K562 (cell line): ENCODE results near the gene ATXN7L1. TPM values are rescaled to one million over a fixed set of nuclear protein-coding genes. Genes with fewer than 3 reads are reported as not detected.

ENCODE experiments used
- ATAC-seq: fragments of 200-7000 bp; cut with Tn5 transposase; 3 replicates; pipeline ENCODE4 v1.9.1; 2020; ENCODE audit warnings: moderate library complexity
- BruUV-seq: library from RNA; stranded (reverse); fragments of 400-500 nt; replicated peaks from 2 replicates; lab custom pipeline; 2021; lab: Mats Ljungman, UMichigan
- CTCF ChIA-PET: fragments of 300-600 bp; formaldehyde crosslinking; extraction: SDS; loops from one replicate; lab custom pipeline; 2021; ENCODE audit warnings: low intra/inter-chr PET ratio; lab: Yijun Ruan, JAX
- POLR2A ChIA-PET: fragments of 300-600, 350-650 bp; sonication (Branson Sonifier 250); formaldehyde crosslinking; extraction: SDS; loops from one replicate; lab custom pipeline; 2021; ENCODE audit warnings: antibody characterized with exemption, inconsistent platforms; lab: Yijun Ruan, JAX
- DNase-seq, 4 experiments: peaks; one replicate each; pipeline versions ENCODE4 v3.0.0 to v3.0.0-alpha.2; 2011 to 2018; ENCODE audit warnings: low spot score in 3 of 4, mixed read lengths in 3 of 4; ENCODE audit errors: extremely low read depth in 1 of 4
- FAIRE-seq: peaks from 2 replicates; lab custom pipeline; 2011; peaks lifted over from hg19 to GRCh38; lab: Jason Lieb, UNC
- H2AFZ ChIP-seq: 2 replicates; pipeline ENCODE4 v1.6.0; 2011; ENCODE audit warnings: low read depth, low read length, control low read depth, inconsistent platforms
- H3K27ac ChIP-seq: fragments of 200-600 bp; 3 replicates; pipeline ENCODE4 v1.8.0; 2011; ENCODE audit warnings: low read depth, mild to moderate bottlenecking, control low read depth, inconsistent platforms, low read length, moderate library complexity, mixed read lengths; ENCODE audit errors: extremely low read depth
- H3K27me3 ChIP-seq, 2 experiments: fragments of 300-600 bp in 1 of 2; 2 replicates in 1 of 2; 3 replicates in 1 of 2; pipeline versions ENCODE4 v1.6.0 to v1.8.0; 2011; ENCODE audit warnings: inconsistent platforms in 2 of 2, low read length in 2 of 2, mild to moderate bottlenecking in 1 of 2, mixed read lengths in 1 of 2, moderate library complexity in 1 of 2; ENCODE audit not compliant: control insufficient read depth in 2 of 2, insufficient read depth in 2 of 2
- H3K36me3 ChIP-seq: fragments of 300-600 bp; 3 replicates; pipeline ENCODE4 v1.8.0; 2011; ENCODE audit warnings: mild to moderate bottlenecking, low read length, inconsistent platforms; ENCODE audit not compliant: control insufficient read depth, insufficient read depth
- H3K4me1 ChIP-seq, 2 experiments: fragments of 200-600 bp in 1 of 2; replicated peaks in 1 of 2; 2 replicates in 1 of 2; 3 replicates in 1 of 2; pipeline versions ENCODE4 v1.5.1 to v1.8.0; 2011; ENCODE audit warnings: inconsistent platforms in 2 of 2, low read length in 2 of 2, mild to moderate bottlenecking in 1 of 2, mixed read lengths in 1 of 2, moderate library complexity in 1 of 2; ENCODE audit not compliant: control insufficient read depth in 2 of 2, insufficient read depth in 2 of 2
- H3K4me2 ChIP-seq: 2 replicates; pipeline ENCODE4 v1.6.1; 2011; ENCODE audit warnings: low read length, control low read depth, inconsistent platforms, mixed read lengths; ENCODE audit not compliant: insufficient read depth
- H3K4me3 ChIP-seq: fragments of 200-600 bp; sonication (generic), shearing (Covaris generic); 2 replicates; pipeline ENCODE4 v1.5.1; 2016; ENCODE audit warnings: control low read depth, inconsistent platforms
- H3K79me2 ChIP-seq: fragments of 200-600 bp; 3 replicates; pipeline ENCODE4 v1.8.0; 2011; ENCODE audit warnings: low read length, inconsistent platforms; ENCODE audit not compliant: control insufficient read depth, insufficient read depth
- H3K9ac ChIP-seq, 2 experiments: 2 replicates each; pipeline versions ENCODE4 v1.6.0 to v1.6.1; 2011; ENCODE audit warnings: low read depth in 2 of 2, low read length in 2 of 2, control low read depth in 1 of 2, inconsistent platforms in 1 of 2, mild to moderate bottlenecking in 1 of 2, mixed read lengths in 1 of 2; ENCODE audit not compliant: insufficient read depth in 1 of 2
- H3K9me1 ChIP-seq: one replicate; pipeline ENCODE4 v1.6.0; 2011; ENCODE audit warnings: inconsistent platforms, mild to moderate bottlenecking, low read length, moderate library complexity; ENCODE audit not compliant: control insufficient read depth, insufficient read depth
- H3K9me3 ChIP-seq: replicated peaks from 2 replicates; pipeline ENCODE4 v1.5.1; 2011; ENCODE audit warnings: low read depth, low read length, inconsistent platforms; ENCODE audit not compliant: control insufficient read depth, insufficient read depth
- H4K20me1 ChIP-seq: replicated peaks from 2 replicates; pipeline ENCODE4 v1.6.1; 2011; ENCODE audit warnings: low read length, inconsistent platforms, mixed read lengths; ENCODE audit not compliant: control insufficient read depth, insufficient read depth
- ADNP ChIP-seq: fragments of 200-800 bp; sonication (Bioruptor generic); IDR thresholded peaks from 2 replicates; pipeline ENCODE4 v1.6.1; 2016; ENCODE audit warnings: missing genetic modification characterization, missing compliant biosample characterization
- BCOR ChIP-seq: fragments of 450-650 bp; IDR thresholded peaks from 2 replicates; pipeline ENCODE4 v1.6.1; 2016
- CHD4 ChIP-seq: fragments of 200-600 bp; sonication (generic); IDR thresholded peaks from 3 replicates; pipeline ENCODE4 v1.6.1; 2012; ENCODE audit warnings: low read depth, mild to moderate bottlenecking, mixed read lengths, low read length, inconsistent platforms; ENCODE audit not compliant: insufficient read depth, insufficient replicate concordance, poor library complexity, severe bottlenecking
- ETS2 ChIP-seq: IDR thresholded peaks from 2 replicates; pipeline ENCODE4 v1.6.1; 2016; ENCODE audit warnings: borderline replicate concordance, missing genetic modification characterization, mild to moderate bottlenecking, moderate library complexity, missing compliant biosample characterization; ENCODE audit not compliant: poor library complexity, severe bottlenecking
- KDM1A ChIP-seq, 2 experiments: fragments of 450-650 bp; IDR thresholded peaks; 2 replicates each; pipeline ENCODE4 v1.6.1; 2016; ENCODE audit warnings: mild to moderate bottlenecking in 2 of 2
- PREB ChIP-seq: sonication (generic); formaldehyde crosslinking; IDR thresholded peaks from 2 replicates; pipeline ENCODE4 v1.8.1; 2023; ENCODE audit warnings: mild to moderate bottlenecking, missing genetic modification reagents
- RBM25 ChIP-seq: fragments of 200-400 bp; formaldehyde crosslinking; IDR thresholded peaks from 2 replicates; pipeline ENCODE4 v1.6.1; 2018; ENCODE audit warnings: low read length, low read depth, moderate library complexity; ENCODE audit not compliant: severe bottlenecking
- RCOR1 ChIP-seq, 2 experiments: IDR thresholded peaks; 2 replicates each; pipeline ENCODE4 v1.6.1; 2012; ENCODE audit warnings: low read depth in 2 of 2, low read length in 2 of 2, borderline replicate concordance in 1 of 2, improper control_type of control experiment in 1 of 2
- RNF2 ChIP-seq: sonication (generic); IDR thresholded peaks from 2 replicates; pipeline ENCODE4 v1.6.1; 2016
- WGBS: fragments of 100-300 bp; shearing (Covaris generic); methylation state at CpG from one replicate; pipeline ENCODE4 v1.1.6; 2016; ENCODE audit warnings: low coverage, mixed read lengths; ENCODE audit not compliant: insufficient coverage; ENCODE audit errors: missing lambda C conversion rate; 5-methylcytosine and 5-hydroxymethylcytosine counted together
- in situ Hi-C: fragments of 300-500 bp; cut with MboI; formaldehyde crosslinking; loops from 4 replicates; pipeline ENCODE4 v1.15.0; 2018; ENCODE audit warnings: inconsistent platforms, mixed read lengths
- intact Hi-C: fragments of 100-400 bp; cut with micrococcal nuclease; formaldehyde crosslinking; loops from 2 replicates; pipeline ENCODE4 v1.14.2; 2022
- polyA plus RNA-seq, 8 experiments: library from polyadenylated mRNA; depleted of rRNA in 4 of 8; stranded (reverse) in 5 of 8; unstranded in 3 of 8; fragments of >200 nt; fragmentation: Nextera tagmentation in 2 of 8; fragmentation: Illumina TruSeq in 1 of 8; extraction: Ambion mirVana in 2 of 8; extraction: Trizol in 1 of 8; gene quantifications; 2 replicates each; pipeline versions ENCODE4 v1.2.1 to v1.2.3, GENCODE V29; 2011 to 2014; ENCODE audit warnings: inconsistent platforms in 1 of 8, missing spikeins in 1 of 8
- total RNA-seq, 7 experiments: library from RNA; depleted of rRNA in 6 of 7; stranded (reverse); fragments of >200 nt in 6 of 7; fragmentation: Illumina TruSeq in 2 of 7; extraction: Trizol in 2 of 7; gene quantifications; 2 replicates each; pipeline versions ENCODE4 v1.2.1 to v1.2.3, GENCODE V29; 2011 to 2021; ENCODE audit warnings: low replicate concordance in 1 of 7
- TF ChIP-seq, protein P1 (sequence below): fragments of 450-650 bp; IDR thresholded peaks from 2 replicates; pipeline ENCODE4 v1.6.1; 2016; ENCODE audit warnings: borderline replicate concordance

Gene ATXN7L1
- total and polyA plus RNA-seq, 9 of the 15 experiments (the other 6 are each of a cell fraction or from before 2014, with no cell fraction given) = 6.6 to 13.7 (median 10.7) TPM

DNA sequence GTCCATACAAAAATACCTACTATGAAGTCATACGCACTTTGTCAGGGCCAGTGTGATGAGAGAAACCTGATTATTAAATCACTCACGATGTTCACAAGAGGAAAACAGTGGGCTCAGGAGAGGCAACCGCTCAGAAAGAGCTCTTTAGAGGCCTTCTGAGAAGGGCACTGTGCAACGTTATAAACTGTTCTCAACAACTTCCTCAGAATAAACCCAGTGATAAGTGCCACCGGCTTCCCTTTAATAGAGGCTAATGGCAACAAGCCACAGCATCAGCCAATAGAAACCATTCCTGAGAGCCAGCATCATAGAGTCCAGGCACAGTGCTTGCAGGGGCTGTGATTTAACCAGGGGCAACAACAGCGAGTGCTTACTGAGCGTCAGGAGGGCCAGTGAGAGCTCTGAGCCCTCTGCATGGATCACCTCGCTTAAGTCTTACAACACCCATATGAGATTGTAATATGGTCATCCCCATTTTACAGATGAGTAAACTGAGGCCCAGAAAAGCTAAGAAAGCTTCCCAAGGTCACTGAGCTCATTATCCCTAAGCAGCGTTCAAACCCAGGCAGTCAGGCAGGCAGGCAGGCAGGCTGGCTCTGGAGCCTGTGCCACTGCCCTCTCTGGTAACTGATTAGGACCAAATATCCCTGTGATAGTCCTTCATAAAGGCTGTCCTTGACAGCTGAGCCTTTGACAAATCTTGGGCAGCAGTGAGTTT lies 30.9 kb upstream of the ATXN7L1 start:
- Histone ChIP-seq H3K4me1 (no peaks in the 10 kb centered on the region), H3K9me1 (no peaks in the 10 kb centered on the region), H3K27ac (no peak overlapping the region), H3K9ac (no peak overlapping the region), H3K36me3 (no peaks in the 10 kb centered on the region), H4K20me1 (no peaks in the 10 kb centered on the region), H3K27me3 (peaks cover 8 to 41% of the 10 kb centered on the region in 2 experiments; a peak in 4 of 5 replicates), H3K9me3 (0 out of 2 replicates have a peak, but pooled peaks cover 4% of the 10 kb centered on the region), H2AFZ (no peak overlapping the region), H3K4me3 (no peak overlapping the region), H3K4me2 (no peak overlapping the region), H3K79me2 (no peaks in the 10 kb centered on the region)
- ChIA-PET CTCF (no interaction called here), POLR2A (no interaction called here)
- ATAC-seq (no peak), FAIRE-seq (no peak), DNase-seq (no peak)
- in situ Hi-C loops (no loop called here), intact Hi-C loops (no loop called here)
- 2% methylated on average over 9 of the region's 9 CpGs for WGBS
- BruUV-seq = no TSS peak
- TF ChIP-seq BCOR = peak; percentile 79
- peak in 1 of 2 experiments; percentile 39; a peak in 1 of 4 replicates for TF ChIP-seq RCOR1 (IDR thresholded peaks at IDR 0.05; ENCODE audit: borderline replicate concordance in 1 of 2, low read depth in 2 of 2, low read length in 2 of 2)
- TF ChIP-seq RNF2 = no peak
- TF ChIP-seq ADNP (tag) = peak; percentile 76; the same call in 1 of the 2 replicates
- TF ChIP-seq RBM25 = peak; percentile 91
- TF ChIP-seq, protein P1, sequence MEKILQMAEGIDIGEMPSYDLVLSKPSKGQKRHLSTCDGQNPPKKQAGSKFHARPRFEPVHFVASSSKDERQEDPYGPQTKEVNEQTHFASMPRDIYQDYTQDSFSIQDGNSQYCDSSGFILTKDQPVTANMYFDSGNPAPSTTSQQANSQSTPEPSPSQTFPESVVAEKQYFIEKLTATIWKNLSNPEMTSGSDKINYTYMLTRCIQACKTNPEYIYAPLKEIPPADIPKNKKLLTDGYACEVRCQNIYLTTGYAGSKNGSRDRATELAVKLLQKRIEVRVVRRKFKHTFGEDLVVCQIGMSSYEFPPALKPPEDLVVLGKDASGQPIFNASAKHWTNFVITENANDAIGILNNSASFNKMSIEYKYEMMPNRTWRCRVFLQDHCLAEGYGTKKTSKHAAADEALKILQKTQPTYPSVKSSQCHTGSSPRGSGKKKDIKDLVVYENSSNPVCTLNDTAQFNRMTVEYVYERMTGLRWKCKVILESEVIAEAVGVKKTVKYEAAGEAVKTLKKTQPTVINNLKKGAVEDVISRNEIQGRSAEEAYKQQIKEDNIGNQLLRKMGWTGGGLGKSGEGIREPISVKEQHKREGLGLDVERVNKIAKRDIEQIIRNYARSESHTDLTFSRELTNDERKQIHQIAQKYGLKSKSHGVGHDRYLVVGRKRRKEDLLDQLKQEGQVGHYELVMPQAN = no peak
- TF ChIP-seq CHD4 = peak; percentile 53
- peak; percentile 47 to 50; a peak in 2 of 4 replicates for TF ChIP-seq KDM1A (IDR thresholded peaks at IDR 0.05)
- TF ChIP-seq ETS2 (tag) = no peak
- TF ChIP-seq PREB (CRISPR knock-in tag) = 0 out of 2 replicates have a peak, but pooled peaks have one; percentile 77
